WTC11 (cell line): ENCODE measurements around the gene RNASE7. TPM values are rescaled to one million over a fixed set of nuclear protein-coding genes. Genes with fewer than 3 reads are reported as not detected.

ENCODE experiments used
- ATAC-seq: fragments of 200-7000 bp; cut with Tn5 transposase; 2 replicates; pipeline ENCODE4 v1.10.0; 2021; ENCODE audit warnings: mild to moderate bottlenecking, moderate library complexity
- CTCF ChIA-PET: fragments of 300-600 bp; sonication (Branson Sonifier 250); formaldehyde crosslinking; loops from one replicate; lab custom pipeline; 2021; ENCODE audit warnings: antibody characterized with exemption; lab: Charles Lee
- POLR2A ChIA-PET: fragments of 350-600 bp; sonication (Branson Sonifier 250); formaldehyde crosslinking; loops from one replicate; lab custom pipeline; 2021; ENCODE audit warnings: antibody characterized with exemption; lab: Charles Lee
- DNase-seq: peaks from one replicate; pipeline ENCODE4 v3.0.0; 2021; ENCODE audit warnings: low spot score
- H3K27ac Mint-ChIP-seq: 2 replicates; pipeline ENCODE4 v1.8.0; 2021; ENCODE audit warnings: mixed read lengths
- H3K27me3 Mint-ChIP-seq: 2 replicates; pipeline ENCODE4 v1.8.0; 2021; ENCODE audit warnings: low read depth, mild to moderate bottlenecking, moderate library complexity, mixed read lengths
- H3K36me3 Mint-ChIP-seq: 2 replicates; pipeline ENCODE4 v1.8.0; 2021; ENCODE audit warnings: mixed read lengths
- H3K4me1 Mint-ChIP-seq: 2 replicates; pipeline ENCODE4 v1.8.0; 2022; ENCODE audit warnings: mixed read lengths
- H3K4me3 Mint-ChIP-seq: 2 replicates; pipeline ENCODE4 v1.8.0; 2021; ENCODE audit warnings: mild to moderate bottlenecking, moderate library complexity, mixed read lengths
- H3K9me3 Mint-ChIP-seq: 2 replicates; pipeline ENCODE4 v1.8.0; 2021; ENCODE audit warnings: mixed read lengths
- CREB1 ChIP-seq: sonication (generic); formaldehyde crosslinking; IDR thresholded peaks from 2 replicates; pipeline ENCODE4 v1.8.0; 2023; ENCODE audit warnings: mild to moderate bottlenecking, missing genetic modification reagents
- CREM ChIP-seq: sonication (generic); formaldehyde crosslinking; IDR thresholded peaks from 2 replicates; pipeline ENCODE4 v1.8.1; 2022; ENCODE audit warnings: mild to moderate bottlenecking, missing genetic modification reagents, moderate library complexity
- FOXP1 ChIP-seq: sonication (generic); formaldehyde crosslinking; IDR thresholded peaks from 2 replicates; pipeline ENCODE4 v1.8.0; 2022; ENCODE audit warnings: missing genetic modification reagents, mild to moderate bottlenecking, moderate library complexity, borderline replicate concordance
- FOXP4 ChIP-seq: sonication (generic); formaldehyde crosslinking; IDR thresholded peaks from 2 replicates; pipeline ENCODE4 v1.8.0; 2022; ENCODE audit warnings: mild to moderate bottlenecking, missing genetic modification reagents
- IRF1 ChIP-seq: sonication (generic); formaldehyde crosslinking; IDR thresholded peaks from 2 replicates; pipeline ENCODE4 v1.8.0; 2023; ENCODE audit warnings: missing genetic modification reagents
- MLX ChIP-seq: sonication (generic); formaldehyde crosslinking; IDR thresholded peaks from 2 replicates; pipeline ENCODE4 v1.8.1; 2023; ENCODE audit warnings: mild to moderate bottlenecking, missing genetic modification reagents, moderate library complexity
- MXD4 ChIP-seq: fragments of 250-450 bp; sonication (Bioruptor Pico); IDR thresholded peaks from 2 replicates; pipeline ENCODE4 v1.8.0; 2021; ENCODE audit warnings: mild to moderate bottlenecking, moderate library complexity, borderline replicate concordance
- MYBL2 ChIP-seq: sonication (generic); formaldehyde crosslinking; IDR thresholded peaks from 2 replicates; pipeline ENCODE4 v1.8.1; 2023; ENCODE audit warnings: mild to moderate bottlenecking, moderate library complexity, missing genetic modification reagents
- NR2C2 ChIP-seq: sonication (generic); formaldehyde crosslinking; IDR thresholded peaks from 2 replicates; pipeline ENCODE4 v1.8.0; 2022; ENCODE audit warnings: mild to moderate bottlenecking, missing genetic modification reagents
- OVOL2 ChIP-seq: fragments of 250-450 bp; sonication (Bioruptor Pico); IDR thresholded peaks from 2 replicates; pipeline ENCODE4 v1.9.0; 2021; ENCODE audit warnings: mild to moderate bottlenecking, borderline replicate concordance
- SMAD4 ChIP-seq: sonication (generic); formaldehyde crosslinking; IDR thresholded peaks from 2 replicates; pipeline ENCODE4 v1.8.0; 2022; ENCODE audit warnings: mild to moderate bottlenecking, missing genetic modification reagents
- STAT6 ChIP-seq: sonication (generic); formaldehyde crosslinking; conservative IDR thresholded peaks from 2 replicates; pipeline ENCODE4 v1.8.1; 2023; ENCODE audit warnings: mild to moderate bottlenecking, low read depth, missing genetic modification reagents, moderate library complexity
- ZNF121 ChIP-seq: sonication (generic); formaldehyde crosslinking; IDR thresholded peaks from 2 replicates; pipeline ENCODE4 v1.8.0; 2023; ENCODE audit warnings: missing genetic modification reagents
- ZNF281 ChIP-seq: sonication (generic); formaldehyde crosslinking; IDR thresholded peaks from 2 replicates; pipeline ENCODE4 v1.8.0; 2023; ENCODE audit warnings: mild to moderate bottlenecking, missing genetic modification reagents
- ZNF396 ChIP-seq: fragments of 250-450 bp; sonication (Bioruptor Pico); IDR thresholded peaks from 2 replicates; pipeline ENCODE4 v1.8.0; 2021; ENCODE audit warnings: mild to moderate bottlenecking, moderate library complexity, borderline replicate concordance
- ZNF512 ChIP-seq: sonication (generic); formaldehyde crosslinking; IDR thresholded peaks from 2 replicates; pipeline ENCODE4 v1.8.1; 2022; ENCODE audit warnings: missing genetic modification reagents, borderline replicate concordance
- total RNA-seq: library from RNA; stranded (reverse); gene quantifications from 3 replicates; pipeline ENCODE4 v1.2.3, GENCODE V29; 2021

The RNASE7 gene
- total RNA-seq, 1 experiment from 2014 or later: not detected

- Mint-ChIP-seq H3K4me3 (no peak overlapping the region), H3K27me3 (no peaks in the 10 kb centered on the region; the same call in 1 of the 2 replicates), H3K4me1 (peaks cover 18% of the 10 kb centered on the region), H3K36me3 (peaks cover 24% of the 10 kb centered on the region), H3K9me3 (no peaks in the 10 kb centered on the region), H3K27ac (no peak overlapping the region)
- ChIA-PET POLR2A (no interaction called here), CTCF (interaction anchor here (0.7 to 5.6 kb wide), 17 partner anchors 12 to 133 kb away, joined by 3 to 78 read pairs (median 5); partner anchors contain the start of gene ARHGEF40)
- DNase-seq: no peak
- TF ChIP-seq CREB1: no peak
- no peak for TF ChIP-seq OVOL2 (CRISPR knock-in tag)
- no peak for TF ChIP-seq SMAD4
- no peak for TF ChIP-seq FOXP4 (CRISPR knock-in tag)
- TF ChIP-seq MLX: no peak
- TF ChIP-seq, all 79 proteins: peak for 0
- no peak for ATAC-seq
Measured at GRCh38 chr14:20999591-20999990, 42.6 kb upstream of the RNASE7 start.

GRCh38 chr14:21001218-21001617 is 40.9 kb upstream of the RNASE7 start:
- POLR2A ChIA-PET: no interaction called here
- H3K27ac Mint-ChIP-seq: no peak overlapping the region
- TF ChIP-seq ZNF281 (CRISPR knock-in tag): no peak
- TF ChIP-seq IRF1: no peak
- no peak for TF ChIP-seq FOXP1 (CRISPR knock-in tag)
- no peak for TF ChIP-seq CREM (CRISPR knock-in tag)
- no peak for TF ChIP-seq ZNF512 (CRISPR knock-in tag)
- no peak for TF ChIP-seq ZNF396 (CRISPR knock-in tag)
- TF ChIP-seq ZNF121 (CRISPR knock-in tag): no peak
- no peak for TF ChIP-seq NR2C2
- TF ChIP-seq MYBL2 (CRISPR knock-in tag): no peak
- no peak for TF ChIP-seq MXD4
- TF ChIP-seq OVOL2 (CRISPR knock-in tag): no peak
- no peak for TF ChIP-seq STAT6
- peaks cover 18% of the 10 kb centered on the region for H3K4me1 Mint-ChIP-seq
- peaks cover 8% of the 10 kb centered on the region for H3K36me3 Mint-ChIP-seq
- H3K9me3 Mint-ChIP-seq: no peaks in the 10 kb centered on the region
- ATAC-seq (peak; percentile 61), DNase-seq (peak; percentile 36)
- H3K27me3 Mint-ChIP-seq: no peaks in the 10 kb centered on the region; the same call in 1 of the 2 replicates
- CTCF ChIA-PET: interaction anchor here (1.0 to 5.6 kb wide), 6 partner anchors 13 to 92 kb away, joined by 3 to 78 read pairs (median 10); no protein-coding TSS in a partner anchor
- H3K4me3 Mint-ChIP-seq: no peak overlapping the region
